HepG2 (cell line): Measurements from ENCODE around the gene PAPSS1. TPM values are rescaled to one million over a fixed set of nuclear protein-coding genes. Genes with fewer than 3 reads are reported as not detected.
"Not testable (repeated sequence)": the region's sequence is repeated elsewhere in the genome, so short reads cannot be mapped to it uniquely, and the experiment has no call there.

ENCODE experiments used
- ATAC-seq: fragments of 200-7000 bp; cut with Tn5 transposase; 3 replicates; pipeline ENCODE4 v1.9.1; 2020; ENCODE audit warnings: mild to moderate bottlenecking, moderate library complexity
- BruUV-seq: library from RNA; stranded (reverse); fragments of 400-500 nt; replicated peaks from 2 replicates; lab custom pipeline; 2021; lab: Mats Ljungman, UMichigan
- CTCF ChIA-PET: fragments of 300-600 bp; formaldehyde crosslinking; extraction: SDS; loops from one replicate; lab custom pipeline; 2021; ENCODE audit warnings: low total read pairs, inconsistent platforms, low intra/inter-chr PET ratio; lab: Yijun Ruan, JAX
- POLR2A ChIA-PET: fragments of 350-600 bp; sonication (Branson Sonifier 250); formaldehyde crosslinking; loops from one replicate; lab custom pipeline; 2020; ENCODE audit warnings: antibody characterized with exemption, inconsistent platforms; lab: Yijun Ruan, JAX
- DNase-seq: peaks from one replicate; pipeline ENCODE4 v3.0.0-alpha.2; 2015; ENCODE audit warnings: low spot score
- FAIRE-seq: peaks from 3 replicates; lab custom pipeline; 2011; peaks lifted over from hg19 to GRCh38; lab: Jason Lieb, UNC
- H2AFZ ChIP-seq: one replicate; pipeline ENCODE4 v1.6.1; 2011; ENCODE audit warnings: low read length, inconsistent platforms
- H3K27ac ChIP-seq: fragments of 300-600 bp; 3 replicates; pipeline ENCODE4 v1.8.0; 2011; ENCODE audit warnings: mixed run types, mild to moderate bottlenecking, mixed read lengths, low read length, inconsistent platforms; ENCODE audit not compliant: insufficient read depth; ENCODE audit errors: extremely low read length
- H3K27me3 ChIP-seq, 2 experiments: fragments of 200-600 bp in 1 of 2; 2 replicates in 1 of 2; 3 replicates in 1 of 2; pipeline versions ENCODE4 v1.6.0 to v1.8.0; 2011; ENCODE audit warnings: low read length in 2 of 2, mild to moderate bottlenecking in 2 of 2, moderate library complexity in 2 of 2, inconsistent platforms in 1 of 2; ENCODE audit not compliant: insufficient read depth in 2 of 2, control insufficient read depth in 1 of 2
- H3K36me3 ChIP-seq, 2 experiments: fragments of 200-600 bp in 1 of 2; replicated peaks in 1 of 2; 2 replicates in 1 of 2; 3 replicates in 1 of 2; pipeline versions ENCODE4 v1.5.1 to v1.8.0; 2011; ENCODE audit warnings: low read length in 2 of 2, inconsistent platforms in 1 of 2; ENCODE audit not compliant: insufficient read depth in 2 of 2, control insufficient read depth in 1 of 2
- H3K4me1 ChIP-seq: 2 replicates; pipeline ENCODE4 v1.5.1; 2012; ENCODE audit warnings: low read length, inconsistent platforms; ENCODE audit not compliant: insufficient read depth
- H3K4me2 ChIP-seq: 2 replicates; pipeline ENCODE4 v1.6.0; 2011; ENCODE audit warnings: low read depth, low read length, inconsistent platforms
- H3K4me3 ChIP-seq, 3 experiments: fragments of 200-600 bp in 1 of 3; sonication (generic), shearing (Covaris generic) in 1 of 3; replicated peaks in 1 of 3; 2 replicates each; pipeline ENCODE4 v1.5.1; 2011 to 2016; ENCODE audit warnings: low read length in 3 of 3, inconsistent platforms in 2 of 3, low read depth in 2 of 3, mild to moderate bottlenecking in 2 of 3, control low read depth in 1 of 3, mixed read lengths in 1 of 3; ENCODE audit not compliant: insufficient read depth in 1 of 3
- H3K79me2 ChIP-seq: one replicate; pipeline ENCODE4 v1.6.1; 2011; ENCODE audit warnings: low read length, inconsistent platforms; ENCODE audit not compliant: insufficient read depth
- H3K9ac ChIP-seq: 2 replicates; pipeline ENCODE4 v1.6.0; 2011; ENCODE audit warnings: mild to moderate bottlenecking, low read depth, low read length, inconsistent platforms; ENCODE audit not compliant: insufficient read depth
- H3K9me3 ChIP-seq: 2 replicates; pipeline ENCODE4 v1.5.1; 2012; ENCODE audit warnings: mild to moderate bottlenecking, low read length
- H4K20me1 ChIP-seq: 2 replicates; pipeline ENCODE4 v1.6.0; 2011; ENCODE audit warnings: inconsistent platforms, mild to moderate bottlenecking, low read length, moderate library complexity; ENCODE audit not compliant: insufficient read depth
- CTCF ChIP-seq: sonication (generic); formaldehyde crosslinking; IDR thresholded peaks from 2 replicates; pipeline ENCODE4 v1.5.0; 2020; ENCODE audit warnings: mild to moderate bottlenecking, missing genetic modification reagents, moderate library complexity
- EZH2 ChIP-seq: conservative IDR thresholded peaks from 2 replicates; pipeline ENCODE4 v1.6.1; 2012; ENCODE audit warnings: mild to moderate bottlenecking, low read depth, low read length, moderate library complexity
- MYC ChIP-seq: sonication (generic); formaldehyde crosslinking; IDR thresholded peaks from 2 replicates; pipeline ENCODE4 v1.9.0; 2021; ENCODE audit warnings: missing genetic modification reagents, borderline replicate concordance
- NR3C1 ChIP-seq: sonication (generic); formaldehyde crosslinking; IDR thresholded peaks from 2 replicates; pipeline ENCODE4 v1.4.0; 2020; ENCODE audit warnings: missing genetic modification reagents
- ZFP82 ChIP-seq: sonication (generic); formaldehyde crosslinking; IDR thresholded peaks from 2 replicates; pipeline ENCODE4 v1.5.1; 2020; ENCODE audit warnings: mild to moderate bottlenecking, missing genetic modification reagents, borderline replicate concordance
- ZNF362 ChIP-seq: sonication (generic); formaldehyde crosslinking; IDR thresholded peaks from 2 replicates; pipeline ENCODE4 v1.4.0; 2020; ENCODE audit warnings: missing genetic modification reagents, mild to moderate bottlenecking, borderline replicate concordance
- WGBS: methylation state at CpG from one replicate; pipeline ENCODE4 v1.1.6; 2017; ENCODE audit warnings: low lambda C conversion rate; 5-methylcytosine and 5-hydroxymethylcytosine counted together
- in situ Hi-C: cut with HindIII; loops from 2 replicates; pipeline ENCODE4 v1.10.0; 2017; ENCODE audit warnings: low pct_unique_long_range_greater_than_20kb; ENCODE audit not compliant: extremely low pct_ligation_motif_present
- intact Hi-C: fragments of 100-400 bp; cut with micrococcal nuclease; formaldehyde crosslinking; loops from one replicate; pipeline ENCODE4 v1.10.0; 2022; ENCODE audit not compliant: unreplicated experiment
- polyA plus RNA-seq, 8 experiments: library from polyadenylated mRNA; depleted of rRNA in 3 of 8; stranded (reverse) in 7 of 8; unstranded in 1 of 8; fragments of >200 nt; fragmentation: Illumina TruSeq in 4 of 8; extraction: Trizol in 4 of 8; gene quantifications; 2 replicates each; pipeline versions ENCODE4 v1.2.1 to v1.2.3, GENCODE V29; 2011 to 2016; ENCODE audit warnings: low read depth in 4 of 8, missing spikeins in 1 of 8, mixed read lengths in 1 of 8; ENCODE audit not compliant: insufficient read depth in 1 of 8
- total RNA-seq, 5 experiments: library from RNA; depleted of rRNA; stranded (reverse); fragments of >200 nt; fragmentation: Illumina TruSeq; extraction: Trizol; gene quantifications; 2 replicates each; pipeline ENCODE4 v1.2.3, GENCODE V29; 2016; ENCODE audit warnings: low read depth in 1 of 5

PAPSS1 gene
- total and polyA plus RNA-seq, 2 of the 13 experiments (the other 11 are each of a cell fraction or from before 2014, with no cell fraction given) = 105 to 126 TPM

DNA sequence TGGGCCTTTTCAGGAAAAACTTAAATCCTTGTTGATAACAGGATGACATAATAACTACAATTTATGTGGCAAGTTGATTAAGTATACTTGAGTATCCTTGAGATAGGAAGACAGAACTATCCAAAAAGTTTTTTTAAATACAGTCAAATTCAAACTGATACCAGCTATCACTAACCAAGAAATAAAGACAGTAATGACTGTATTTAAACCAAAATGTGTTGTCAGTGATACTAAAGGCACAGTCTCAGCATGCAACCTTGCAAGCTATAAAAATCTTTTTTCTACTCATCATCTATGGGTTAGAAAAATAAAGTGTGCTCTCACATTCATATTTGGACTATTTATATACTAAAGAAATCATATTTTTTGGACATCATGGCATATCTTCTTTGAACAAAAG is 64.7 kb downstream of the PAPSS1 start (continued):
- no peak for TF ChIP-seq MYC
- no peak for TF ChIP-seq ZFP82 (CRISPR knock-in tag)
- no peak for TF ChIP-seq NR3C1 (CRISPR knock-in tag)

DNA sequence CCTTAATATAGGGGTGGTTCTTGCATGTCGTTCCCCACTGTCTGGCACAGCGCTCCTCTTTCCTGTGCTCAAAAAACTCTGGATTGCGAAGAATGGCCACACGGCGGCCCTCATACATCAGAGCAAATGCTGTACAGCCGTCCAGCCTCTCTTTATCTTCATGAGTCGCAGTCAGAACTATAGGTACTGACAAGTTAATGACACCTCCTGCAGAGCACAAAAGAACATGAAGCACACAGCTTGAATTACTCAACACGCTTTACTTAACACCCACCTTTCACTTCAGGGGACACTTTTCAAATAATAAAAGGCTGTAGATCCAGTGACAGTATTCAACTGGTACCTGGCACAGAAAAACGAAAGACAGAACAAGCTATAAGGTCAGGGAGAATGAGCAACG is 65.3 kb downstream of the PAPSS1 start:
- ATAC-seq (peak; percentile 45; the same call in 2 of the 3 replicates), DNase-seq (peak; percentile 6), FAIRE-seq (no peak)
- Histone ChIP-seq H3K9me3 (no peaks in the 10 kb centered on the region), H3K27me3 (no peaks in the 10 kb centered on the region), H3K4me3 (no peak overlapping the region), H3K27ac (no peak overlapping the region), H3K79me2 (no peaks in the 10 kb centered on the region), H3K4me2 (no peak overlapping the region), H3K4me1 (no peaks in the 10 kb centered on the region), H2AFZ (no peak overlapping the region), H3K36me3 (peaks cover 5 to 42% of the 10 kb centered on the region in 2 experiments), H4K20me1 (no peaks in the 10 kb centered on the region), H3K9ac (no peak overlapping the region)
- intact Hi-C loops = loop anchor here (5.0 kb wide), 1 partner anchor 83 kb away; no protein-coding TSS in a partner anchor
- BruUV-seq = no TSS peak
- in situ Hi-C loops = no loop called here
- ChIA-PET POLR2A (no interaction called here), CTCF (no interaction called here)
- TF ChIP-seq ZNF362 (CRISPR knock-in tag) = no peak
- no peak for TF ChIP-seq EZH2
- 0 out of 2 replicates have a peak, but pooled peaks have one; percentile 7 for TF ChIP-seq CTCF (CRISPR knock-in tag)
- 87% methylated on average over 10 of the region's 10 CpGs for WGBS

GRCh38 chr4:107651408-107651807 is 68.6 kb downstream of the PAPSS1 start:
- H3K9me3 ChIP-seq, H2AFZ ChIP-seq, H3K4me3 ChIP-seq, in situ Hi-C loops, ATAC-seq, H3K4me2 ChIP-seq, DNase-seq, H3K27me3 ChIP-seq, H3K79me2 ChIP-seq, H3K9ac ChIP-seq, POLR2A ChIA-PET, FAIRE-seq, CTCF ChIA-PET, H4K20me1 ChIP-seq, H3K4me1 ChIP-seq, H3K27ac ChIP-seq, BruUV-seq: not testable (repeated sequence)
- intact Hi-C loops = loop anchor here (5.0 kb wide), 1 partner anchor 86 kb away; no protein-coding TSS in a partner anchor
- WGBS = 97% methylated on average over 3 of the region's 3 CpGs
- H3K36me3 ChIP-seq = peaks cover 10 to 50% of the 10 kb centered on the region in 2 experiments
